Omental fat pad (tissue), 4 donors: ENCODE results near the gene CDX1. TPM values are rescaled to one million over a fixed set of nuclear protein-coding genes. Genes with fewer than 3 reads are reported as not detected.

Experiments used
- ATAC-seq: fragments of 150-250 bp; one replicate; pipeline ENCODE4 v1.9.1; 2016; ENCODE audit warnings: mild to moderate bottlenecking, moderate library complexity; ENCODE audit not compliant: low FRiP score
- DNase-seq: peaks from one replicate; pipeline ENCODE4 v3.0.0-alpha.2; 2019; ENCODE audit warnings: low spot score
- CTCF ChIP-seq, 3 donors: fragments of 450-650 bp; IDR thresholded peaks; one replicate each; pipeline ENCODE4 v1.5.1; 2016 to 2017; ENCODE audit warnings: antibody characterized with exemption in 3 of 3, mild to moderate bottlenecking in 3 of 3, moderate library complexity in 2 of 3
- total RNA-seq, 4 donors: library from RNA; depleted of rRNA; stranded (reverse); fragments of >200 nt; gene quantifications; one replicate each; pipeline ENCODE4 v1.1.0, GENCODE V29; 2016

Gene CDX1
- total RNA-seq, 4 donors from 2014 or later: not detected

- ATAC-seq (no peak), DNase-seq (no peak)
- no peak for TF ChIP-seq CTCF (IDR thresholded peaks at IDR 0.05)
Observed at GRCh38 chr5:150213530-150213929, 47.0 kb downstream of the CDX1 start.

DNA sequence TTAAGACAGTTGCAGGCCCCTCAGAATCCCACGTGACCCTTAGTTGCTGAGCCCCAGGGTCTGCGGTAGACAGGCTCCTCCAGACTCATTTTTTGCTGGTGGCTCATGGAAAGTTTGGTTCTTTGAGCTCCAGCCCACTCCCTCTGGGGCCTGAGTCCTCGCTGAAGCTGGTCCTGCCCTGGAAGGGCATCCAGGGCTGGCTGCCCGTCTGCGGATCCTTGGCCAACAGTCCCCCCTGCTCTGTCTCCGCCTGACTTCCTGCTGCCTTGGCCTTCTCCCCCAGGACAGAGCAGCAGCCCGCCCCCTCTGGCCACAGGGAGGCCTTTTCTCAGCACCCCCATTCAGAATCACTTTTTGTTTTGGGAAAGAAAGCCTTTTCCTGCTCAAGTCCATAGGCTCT is 47.7 kb downstream of the CDX1 start:
- no peak for DNase-seq
- TF ChIP-seq CTCF (IDR thresholded peaks at IDR 0.05): no peak
- no peak for ATAC-seq

- TF ChIP-seq CTCF (IDR thresholded peaks at IDR 0.05): no peak
- DNase-seq: no peak
- no peak for ATAC-seq
Observed at GRCh38 chr5:150215979-150216944, 49.7 kb downstream of the CDX1 start.

- TF ChIP-seq CTCF (IDR thresholded peaks at IDR 0.05): no peak
- DNase-seq (no peak), ATAC-seq (no peak)
Observed at GRCh38 chr5:150217038-150217437, 50.5 kb downstream of the CDX1 start.

DNA sequence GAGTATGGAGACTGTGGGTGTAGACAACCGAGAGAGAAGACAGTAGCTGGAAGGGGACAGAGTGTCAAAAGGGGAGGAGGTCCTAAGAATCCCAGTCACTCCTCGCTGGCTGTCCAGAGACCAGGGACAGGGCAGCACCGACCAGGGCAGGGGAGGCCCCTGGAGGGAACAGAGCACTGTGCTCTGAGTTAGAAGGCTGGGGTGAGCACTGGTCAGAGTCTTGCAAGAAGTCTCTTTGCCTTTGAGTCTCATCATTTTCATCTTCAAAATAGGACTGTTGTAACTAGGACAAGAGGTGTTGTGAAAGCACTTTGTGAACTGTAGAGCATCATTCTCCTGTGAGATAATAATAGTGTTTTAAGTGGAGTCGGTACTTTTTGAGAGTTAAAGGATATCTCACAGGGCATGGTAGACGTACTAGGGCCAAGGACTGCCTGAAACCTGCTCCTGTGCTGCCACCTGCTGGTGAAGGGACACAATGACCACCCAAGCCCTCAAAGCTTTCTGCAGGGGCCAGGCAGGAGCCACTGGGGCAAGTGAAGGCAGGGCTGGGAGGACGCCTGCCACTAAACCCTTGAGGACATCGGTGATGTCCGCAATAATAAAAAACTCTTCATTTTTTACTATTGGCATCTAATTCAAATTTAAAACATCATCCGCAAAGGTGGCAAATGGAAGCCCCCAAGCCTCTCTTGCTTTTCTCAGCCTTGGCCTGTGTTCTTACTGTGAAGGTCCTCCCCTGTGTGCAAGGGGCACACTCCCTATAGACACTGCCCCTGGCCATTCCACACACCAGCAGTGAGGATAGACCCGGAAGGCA is 51.5 kb downstream of the CDX1 start:
- DNase-seq (peak; percentile 69), ATAC-seq (peak; percentile 62)

DNA sequence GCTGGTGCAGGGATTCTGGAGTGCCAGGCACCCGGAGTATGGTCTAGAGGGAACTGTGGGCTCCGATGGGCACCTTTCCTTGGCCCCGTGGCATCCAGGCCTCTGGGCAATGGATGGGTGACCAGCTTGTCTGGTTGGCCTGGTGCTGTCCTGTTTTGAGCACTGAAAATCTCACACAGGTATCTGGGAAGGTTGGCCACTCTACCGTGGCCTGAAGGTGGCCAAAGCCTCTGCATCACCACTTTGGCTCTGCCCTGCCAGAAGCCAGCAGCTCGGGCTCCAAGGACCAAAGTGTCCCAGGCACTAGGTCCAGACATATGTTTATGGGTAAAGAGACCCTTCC is 52.1 kb downstream of the CDX1 start:
- no peak for TF ChIP-seq CTCF (IDR thresholded peaks at IDR 0.05)
- ATAC-seq (no peak), DNase-seq (no peak)

More for the DNA sequence above, 51.5 kb downstream of the CDX1 start:
- TF ChIP-seq CTCF (IDR thresholded peaks at IDR 0.05): peak in 1 of 3 donors; percentile 91
